B cell (primary cell): Measurements from ENCODE around the gene POU2AF1.

ENCODE experiments used
- EZH2 ChIP-seq: IDR thresholded peaks from 2 replicates; pipeline ENCODE4 v1.6.1; 2012; ENCODE audit warnings: borderline replicate concordance, low read depth, mild to moderate bottlenecking, moderate library complexity, low read length; ENCODE audit not compliant: insufficient read depth, poor library complexity, severe bottlenecking
- TF ChIP-seq, protein P1 (sequence below): fragments of 200-600 bp; IDR thresholded peaks from one replicate; pipeline ENCODE4 v1.8.0; 2022; ENCODE audit warnings: antibody characterized with exemption, mild to moderate bottlenecking

DNA sequence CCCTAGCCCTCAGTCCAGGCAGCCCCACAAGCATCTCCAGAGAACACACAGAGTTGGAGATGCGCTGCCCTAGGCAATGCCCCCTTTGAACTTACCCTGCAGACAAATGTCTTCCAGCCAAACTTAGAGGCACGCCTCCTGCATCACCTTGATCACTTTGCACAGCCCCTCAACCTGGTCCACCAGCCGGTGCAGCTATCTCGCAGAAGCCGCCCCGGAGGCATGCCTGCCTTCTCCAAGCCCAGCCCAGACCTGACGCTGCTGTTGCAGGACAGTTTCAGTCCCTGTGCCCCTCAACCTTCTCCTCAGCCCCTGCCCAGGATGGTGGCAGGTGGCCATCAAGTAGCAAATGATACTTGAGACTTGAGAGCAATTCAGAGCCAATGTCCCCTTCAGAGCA lies 16.7 kb upstream of the POU2AF1 start:
- TF ChIP-seq EZH2, result no peak
- TF ChIP-seq, protein P1, sequence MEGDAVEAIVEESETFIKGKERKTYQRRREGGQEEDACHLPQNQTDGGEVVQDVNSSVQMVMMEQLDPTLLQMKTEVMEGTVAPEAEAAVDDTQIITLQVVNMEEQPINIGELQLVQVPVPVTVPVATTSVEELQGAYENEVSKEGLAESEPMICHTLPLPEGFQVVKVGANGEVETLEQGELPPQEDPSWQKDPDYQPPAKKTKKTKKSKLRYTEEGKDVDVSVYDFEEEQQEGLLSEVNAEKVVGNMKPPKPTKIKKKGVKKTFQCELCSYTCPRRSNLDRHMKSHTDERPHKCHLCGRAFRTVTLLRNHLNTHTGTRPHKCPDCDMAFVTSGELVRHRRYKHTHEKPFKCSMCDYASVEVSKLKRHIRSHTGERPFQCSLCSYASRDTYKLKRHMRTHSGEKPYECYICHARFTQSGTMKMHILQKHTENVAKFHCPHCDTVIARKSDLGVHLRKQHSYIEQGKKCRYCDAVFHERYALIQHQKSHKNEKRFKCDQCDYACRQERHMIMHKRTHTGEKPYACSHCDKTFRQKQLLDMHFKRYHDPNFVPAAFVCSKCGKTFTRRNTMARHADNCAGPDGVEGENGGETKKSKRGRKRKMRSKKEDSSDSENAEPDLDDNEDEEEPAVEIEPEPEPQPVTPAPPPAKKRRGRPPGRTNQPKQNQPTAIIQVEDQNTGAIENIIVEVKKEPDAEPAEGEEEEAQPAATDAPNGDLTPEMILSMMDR, result no peak
